Upper lobe of left lung (tissue), 6 donors: Measurements from ENCODE around the gene ELP6. TPM values are rescaled to one million over a fixed set of nuclear protein-coding genes. Genes with fewer than 3 reads are reported as not detected.

ENCODE experiments used
- ATAC-seq, 2 donors: fragments of 200-7000 bp; cut with Tn5 transposase; one replicate each; pipeline ENCODE4 v1.9.1; 2022; ENCODE audit warnings: mild to moderate bottlenecking in 2 of 2, moderate library complexity in 2 of 2; ENCODE audit not compliant: low FRiP score in 2 of 2
- DNase-seq, 2 donors: peaks; one replicate each; pipeline ENCODE4 v3.0.0-alpha.2; 2019 to 2020
- H3K27ac ChIP-seq, 4 donors: fragments of 200-600 bp; sonication (generic); one replicate each; pipeline ENCODE4 v1.5.1; 2016 to 2019
- H3K27me3 ChIP-seq, 4 donors: fragments of 200-600 bp; sonication (generic); one replicate each; pipeline ENCODE4 v1.5.1; 2017 to 2019
- H3K36me3 ChIP-seq, 4 donors: fragments of 200-600 bp; sonication (generic); one replicate each; pipeline ENCODE4 v1.5.1; 2016 to 2019
- H3K4me1 ChIP-seq, 4 donors: fragments of 200-600 bp; sonication (generic); one replicate each; pipeline ENCODE4 v1.5.1; 2018 to 2019
- H3K4me3 ChIP-seq, 4 donors: fragments of 200-600 bp; sonication (generic); one replicate each; pipeline ENCODE4 v1.5.1; 2017 to 2019; ENCODE audit warnings: mild to moderate bottlenecking in 2 of 4, moderate library complexity in 1 of 4
- H3K9me3 ChIP-seq, 4 donors: fragments of 200-600 bp; sonication (generic); one replicate each; pipeline ENCODE4 v1.5.1; 2018 to 2019
- CTCF ChIP-seq, 6 experiments: fragments of 450-650 bp in 4 of 6; fragments of 200-600 bp in 2 of 6; sonication (generic) in 2 of 6; IDR thresholded peaks; one replicate each; pipeline ENCODE4 v1.5.1; 2016 to 2019; ENCODE audit warnings: antibody characterized with exemption in 6 of 6
- EP300 ChIP-seq, 4 donors: sonication (generic); formaldehyde crosslinking; IDR thresholded peaks; one replicate each; pipeline ENCODE4 v1.5.1; 2017; ENCODE audit warnings: antibody characterized with exemption in 4 of 4, control low read depth in 2 of 4
- POLR2A ChIP-seq, 4 donors: fragments of 450-650 bp; IDR thresholded peaks; one replicate each; pipeline ENCODE4 v1.5.1; 2016 to 2017; ENCODE audit warnings: antibody characterized with exemption in 4 of 4, mild to moderate bottlenecking in 2 of 4
- POLR2AphosphoS5 ChIP-seq, 2 donors: sonication (generic); formaldehyde crosslinking; IDR thresholded peaks; one replicate each; pipeline ENCODE4 v1.5.1; 2017; ENCODE audit warnings: antibody characterized with exemption in 2 of 2
- WGBS, 2 donors: methylation state at CpG; one replicate each; pipeline ENCODE4 v1.1.5; 2017 to 2018; 5-methylcytosine and 5-hydroxymethylcytosine counted together
- total RNA-seq, 6 donors: library from RNA; depleted of rRNA in 4 of 6; stranded (reverse); fragments of >200 nt in 4 of 6; gene quantifications; one replicate each; pipeline versions ENCODE4 v1.1.0 to v1.2.1, GENCODE V29; 2016 to 2021
- donor health status: DM: no; HTN: no; CAD: no; lungs with moderate emphysema.
- donor health status: DM: no; HTN: yes; CAD: no; lungs with severe emphysema.

Gene ELP6
- total RNA-seq, 6 donors from 2014 or later, result 14.7 to 25.8 (median 22.6) TPM

GRCh38 chr3:47541583-47542108 is 28.1 kb upstream of the ELP6 start:
- Histone ChIP-seq H3K27ac (no peak overlapping the region), H3K4me1 (no peaks in the 10 kb centered on the region), H3K9me3 (no peaks in the 10 kb centered on the region), H3K27me3 (no peaks in the 10 kb centered on the region), H3K4me3 (no peak overlapping the region), H3K36me3 (no peaks in the 10 kb centered on the region)
- ATAC-seq, result no peak
- no peak for TF ChIP-seq CTCF (IDR thresholded peaks at IDR 0.05)
- TF ChIP-seq EP300 (IDR thresholded peaks at IDR 0.05), result no peak
- TF ChIP-seq POLR2AphosphoS5 (IDR thresholded peaks at IDR 0.05), result no peak
- no peak for TF ChIP-seq POLR2A (IDR thresholded peaks at IDR 0.05)
- DNase-seq, result no peak
- 53 to 57% methylated on average over 6 of the region's 6 CpGs for WGBS, 2 donors

- H3K4me3 ChIP-seq, result no peak overlapping the region
- TF ChIP-seq EP300 (IDR thresholded peaks at IDR 0.05) (no peak), POLR2A (IDR thresholded peaks at IDR 0.05) (no peak), CTCF (IDR thresholded peaks at IDR 0.05) (no peak), POLR2AphosphoS5 (IDR thresholded peaks at IDR 0.05) (no peak)
- 81 to 87% methylated on average over 3 to 4 of the region's 4 CpGs for WGBS, 2 donors
- DNase-seq (no peak), ATAC-seq (no peak)
- no peaks in the 10 kb centered on the region for H3K27me3 ChIP-seq
- no peak overlapping the region for H3K27ac ChIP-seq
- no peaks in the 10 kb centered on the region for H3K36me3 ChIP-seq
- H3K9me3 ChIP-seq, result no peaks in the 10 kb centered on the region
- no peaks in the 10 kb centered on the region for H3K4me1 ChIP-seq
Observed at GRCh38 chr3:47540281-47540680, 26.8 kb upstream of the ELP6 start.

- ATAC-seq, result no peak
- TF ChIP-seq POLR2AphosphoS5 (IDR thresholded peaks at IDR 0.05) (no peak), POLR2A (IDR thresholded peaks at IDR 0.05) (no peak), CTCF (IDR thresholded peaks at IDR 0.05) (no peak), EP300 (IDR thresholded peaks at IDR 0.05) (no peak)
- 79 to 89% methylated on average over 6 of the region's 6 CpGs for WGBS, 2 donors
Observed at GRCh38 chr3:47536967-47537366, 23.5 kb upstream of the ELP6 start.

GRCh38 chr3:47536221-47536891 is 22.8 kb upstream of the ELP6 start:
- TF ChIP-seq POLR2A (IDR thresholded peaks at IDR 0.05) (no peak), CTCF (IDR thresholded peaks at IDR 0.05) (no peak)
- peak in 1 of 2 donors; percentile 55 for DNase-seq
- H3K9me3 ChIP-seq, result no peaks in the 10 kb centered on the region
- H3K4me1 ChIP-seq, result no peaks in the 10 kb centered on the region
- H3K27me3 ChIP-seq, result no peaks in the 10 kb centered on the region
- no peaks in the 10 kb centered on the region for H3K36me3 ChIP-seq
- H3K27ac ChIP-seq, result no peak overlapping the region
- WGBS, 2 donors, result 92 to 97% methylated on average over 16 to 19 of the region's 19 CpGs
- H3K4me3 ChIP-seq, result no peak overlapping the region
- peak in 1 of 2 donors; percentile 11 for ATAC-seq

More at GRCh38 chr3:47536967-47537366, 23.5 kb upstream of the ELP6 start:
- H3K4me1 ChIP-seq, result no peaks in the 10 kb centered on the region
- H3K9me3 ChIP-seq, result no peaks in the 10 kb centered on the region
- H3K36me3 ChIP-seq, result no peaks in the 10 kb centered on the region
- H3K27me3 ChIP-seq, result no peaks in the 10 kb centered on the region
- DNase-seq, result no peak
- no peak overlapping the region for H3K27ac ChIP-seq
- H3K4me3 ChIP-seq, result no peak overlapping the region

DNA sequence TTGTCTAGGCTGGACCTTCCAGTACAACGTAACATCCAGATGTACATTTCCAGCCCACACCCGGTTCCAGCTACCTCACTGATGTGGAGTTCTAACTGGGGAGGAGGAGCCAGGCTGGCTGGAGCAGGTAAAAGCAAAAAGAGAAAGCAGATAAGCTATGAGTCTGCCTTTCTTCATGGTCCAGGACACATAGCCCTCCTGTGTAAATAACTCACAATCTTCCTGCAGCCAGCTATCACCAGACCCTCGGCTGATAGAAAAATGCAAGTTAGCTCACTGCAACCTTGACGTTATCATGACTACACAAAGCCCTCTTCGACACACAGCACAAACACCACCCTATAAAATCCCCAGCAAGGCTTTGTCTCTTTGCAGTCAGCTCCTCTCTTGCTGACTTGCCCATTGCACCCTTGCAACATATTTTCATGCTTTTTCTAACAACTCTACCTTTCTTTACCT is 20.5 kb upstream of the ELP6 start:
- DNase-seq, result no peak
- TF ChIP-seq POLR2A (IDR thresholded peaks at IDR 0.05) (no peak), EP300 (IDR thresholded peaks at IDR 0.05) (no peak), POLR2AphosphoS5 (IDR thresholded peaks at IDR 0.05) (no peak), CTCF (IDR thresholded peaks at IDR 0.05) (no peak)
- H3K27ac ChIP-seq, result no peak overlapping the region
- no peak for ATAC-seq
- no peak overlapping the region for H3K4me3 ChIP-seq
- no peaks in the 10 kb centered on the region for H3K27me3 ChIP-seq
- H3K9me3 ChIP-seq, result no peaks in the 10 kb centered on the region
- H3K36me3 ChIP-seq, result no peaks in the 10 kb centered on the region
- H3K4me1 ChIP-seq, result no peaks in the 10 kb centered on the region
- WGBS, 2 donors, result 78 to 81% methylated on average over 5 of the region's 5 CpGs
